Medulla oblongata (tissue), 1 donor: Measurements from ENCODE around the gene SETD9.
A peak's percentile ranks its signal among the peaks of the same experiment; 100 is the strongest.

Experiments
- DNase-seq: peaks from one replicate; pipeline ENCODE4 v3.0.0-alpha.2; 2015; ENCODE audit errors: extremely low spot score

Gene SETD9

GRCh38 chr5:56909294-56910209, at the start of gene SETD9:
SETD9 (plus strand) TSS chr5:56909596; CDS start chr5:56909646, 50 bp downstream.
- peak; percentile 98 for DNase-seq

- no peak for DNase-seq
Measured at GRCh38 chr5:56861893-56862485, 47.4 kb upstream of the SETD9 start.

- DNase-seq, result no peak
Measured at GRCh38 chr5:56862909-56863308, 46.5 kb upstream of the SETD9 start.

- DNase-seq, result no peak
Measured at GRCh38 chr5:56871777-56872176, 37.6 kb upstream of the SETD9 start.

GRCh38 chr5:56873056-56873455, 36.3 kb upstream of the SETD9 start:
- DNase-seq, result no peak

- no peak for DNase-seq
Measured at GRCh38 chr5:56876327-56876726, 33.1 kb upstream of the SETD9 start.

- DNase-seq, result no peak
Measured at GRCh38 chr5:56881571-56881970, 27.8 kb upstream of the SETD9 start.

- DNase-seq, result no peak
Measured at GRCh38 chr5:56893251-56893951, 16.0 kb upstream of the SETD9 start.

- DNase-seq, result no peak
Measured at GRCh38 chr5:56896763-56897162, 12.6 kb upstream of the SETD9 start.

GRCh38 chr5:56898213-56898612, 11.2 kb upstream of the SETD9 start:
- DNase-seq, result no peak

- DNase-seq, result no peak
Measured at GRCh38 chr5:56900395-56900794, 9.0 kb upstream of the SETD9 start.

GRCh38 chr5:56900858-56901578, 8.4 kb upstream of the SETD9 start:
- peak; percentile 78 for DNase-seq

- no peak for DNase-seq
Measured at GRCh38 chr5:56908942-56909293, 478 bp upstream of the SETD9 start.

GRCh38 chr5:56910210-56910965, 992 bp downstream of the SETD9 start:
- DNase-seq, result peak; percentile 77

- DNase-seq, result no peak
Measured at GRCh38 chr5:56913766-56914165, 4.4 kb downstream of the SETD9 start.

- no peak for DNase-seq
Measured at GRCh38 chr5:56914678-56915077, 5.3 kb downstream of the SETD9 start.

- no peak for DNase-seq
Measured at GRCh38 chr5:56917534-56917933, 8.1 kb downstream of the SETD9 start.

GRCh38 chr5:56918054-56918453, 8.7 kb downstream of the SETD9 start:
- DNase-seq, result no peak

GRCh38 chr5:56919942-56920662, 10.7 kb downstream of the SETD9 start:
- peak; percentile 16 for DNase-seq

- DNase-seq, result no peak
Measured at GRCh38 chr5:56922922-56923321, 13.5 kb downstream of the SETD9 start.

- no peak for DNase-seq
Measured at GRCh38 chr5:56934325-56934724, 24.9 kb downstream of the SETD9 start.
